CD4-positive, alpha-beta T cell treated with Interleukin-15 for 1 hour (primary cell): ENCODE results near the gene CEP55.
"Not testable (repeated sequence)": the region's sequence is repeated elsewhere in the genome, so short reads cannot be mapped to it uniquely, and the experiment has no call there.

Source experiments
- DNase-seq: peaks from one replicate; pipeline ENCODE4 v3.0.0-alpha.2; 2020

The CEP55 gene

DNA sequence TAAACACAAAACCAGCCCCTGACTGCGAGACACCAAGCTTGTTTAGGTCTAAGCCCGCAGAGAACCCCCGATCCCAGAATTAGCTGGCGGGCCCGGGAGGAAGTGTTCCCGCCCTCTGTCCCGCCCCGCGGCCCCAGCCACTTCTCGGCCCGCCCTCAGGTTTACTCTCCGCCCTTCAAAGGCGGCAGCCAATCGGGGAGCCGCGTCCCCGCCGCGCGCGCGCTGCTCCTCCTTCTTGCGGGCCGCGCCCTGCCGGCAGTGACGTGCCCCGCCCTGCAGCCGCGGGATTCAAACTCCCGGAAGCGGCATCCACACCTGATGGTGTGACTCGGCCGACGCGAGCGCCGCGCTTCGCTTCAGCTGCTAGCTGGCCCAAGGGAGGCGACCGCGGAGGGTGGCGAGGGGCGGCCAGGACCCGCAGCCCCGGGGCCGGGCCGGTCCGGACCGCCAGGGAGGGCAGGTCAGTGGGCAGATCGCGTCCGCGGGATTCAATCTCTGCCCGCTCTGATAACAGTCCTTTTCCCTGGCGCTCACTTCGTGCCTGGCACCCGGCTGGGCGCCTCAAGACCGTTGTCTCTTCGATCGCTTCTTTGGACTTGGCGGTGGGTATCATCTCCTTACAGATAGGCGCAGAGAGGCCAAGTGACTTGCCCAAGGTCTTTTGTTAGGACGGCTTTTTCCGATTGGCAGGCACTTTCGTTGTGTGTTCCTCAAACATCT is at the start of gene CEP55:
Gene CEP55, plus strand, starts transcription at position 291 of the 720 bp plus-strand sequence. CDS start 3,440 bp downstream, outside the sequence.
- DNase-seq, result peak; percentile 93

DNA sequence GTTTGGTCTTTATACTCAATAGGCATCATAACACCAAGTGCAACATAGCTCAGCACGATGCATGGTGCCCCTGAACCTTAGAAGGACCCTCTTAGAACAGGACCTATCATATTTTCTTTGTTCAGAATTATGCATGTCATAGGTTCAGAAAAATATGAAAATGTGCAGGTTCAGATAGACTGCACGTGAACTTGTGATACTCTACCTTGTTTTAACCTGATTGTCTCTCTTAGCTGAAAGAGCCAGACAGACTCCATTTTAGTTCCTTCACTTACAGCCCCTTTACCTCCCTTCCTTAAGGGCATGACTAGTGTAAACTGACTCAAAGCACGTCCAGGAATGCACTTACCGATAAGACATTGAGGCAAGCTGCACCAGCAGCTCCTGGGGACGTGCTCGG is 49.4 kb upstream of the CEP55 start:
- no peak for DNase-seq

DNA sequence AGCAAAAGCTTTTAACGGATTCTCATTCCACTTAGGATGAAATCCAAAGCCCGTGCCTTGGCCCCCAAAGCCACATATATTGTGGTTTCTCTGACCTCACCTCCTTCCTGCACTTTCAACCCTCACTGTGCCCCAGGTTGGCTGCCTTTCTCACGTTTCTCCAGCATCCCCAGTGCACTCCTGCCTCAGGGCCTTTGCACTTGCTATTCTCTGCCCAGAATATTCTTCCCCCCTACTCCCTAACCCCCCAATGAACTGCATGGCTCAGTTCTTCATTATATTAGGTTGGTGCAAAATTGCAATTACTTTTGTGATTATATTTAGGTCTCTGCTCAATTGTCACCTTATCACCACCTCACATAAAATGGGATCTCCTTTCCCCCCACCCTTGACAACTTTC is 48.4 kb upstream of the CEP55 start:
- DNase-seq, result no peak

DNA sequence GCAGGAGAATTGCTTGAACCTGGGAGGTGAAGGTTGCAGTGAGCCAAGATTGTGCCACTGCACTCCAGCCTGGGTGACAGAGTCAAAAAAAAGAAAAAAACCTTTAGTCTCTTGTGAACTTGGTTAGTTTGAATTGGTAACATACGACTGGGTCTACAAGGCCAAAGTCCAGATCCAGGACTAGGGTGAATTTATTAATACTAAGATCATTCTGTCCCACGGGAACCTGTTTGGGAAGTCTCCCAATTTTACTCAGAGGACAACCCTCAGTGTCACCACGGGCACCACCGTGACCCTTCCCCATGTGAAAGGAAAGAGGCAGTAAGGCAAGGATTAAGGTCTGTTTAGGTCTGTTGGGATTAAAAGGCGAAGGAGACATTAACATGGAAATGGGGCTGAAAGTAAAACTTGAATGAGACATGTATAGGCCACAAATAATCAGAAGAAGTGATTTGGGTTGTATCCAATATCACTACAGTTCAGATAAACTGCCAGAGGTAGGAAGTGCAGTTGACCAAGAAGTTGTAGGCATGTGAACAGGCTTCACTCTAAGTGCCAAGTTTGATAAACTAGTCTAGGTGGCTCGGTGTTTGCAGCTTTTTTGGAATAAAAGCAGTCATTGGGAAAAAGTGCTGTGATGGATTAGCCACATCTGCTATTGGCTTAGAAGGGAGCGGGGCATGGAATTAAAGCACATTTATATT is 45.0 kb upstream of the CEP55 start:
- no peak for DNase-seq

DNA sequence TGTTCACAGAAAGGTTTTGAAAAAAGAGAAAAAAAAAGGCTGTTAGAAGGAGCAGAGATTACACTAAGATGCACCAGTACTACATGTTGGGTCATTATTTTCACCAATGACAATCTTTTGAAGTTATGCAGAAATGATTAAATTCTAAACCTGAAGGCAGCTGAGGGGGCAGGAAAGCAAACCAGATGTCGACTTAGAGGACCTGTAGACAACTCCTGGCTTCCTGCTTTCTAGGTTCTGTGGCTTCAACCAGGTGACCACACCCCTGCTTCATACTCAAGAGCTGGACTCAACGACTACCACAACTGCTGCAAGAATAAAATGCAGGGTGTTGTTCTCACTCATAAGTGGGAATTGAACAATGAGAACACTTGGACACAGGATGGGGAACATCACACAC is 44.3 kb upstream of the CEP55 start:
- no peak for DNase-seq

DNA sequence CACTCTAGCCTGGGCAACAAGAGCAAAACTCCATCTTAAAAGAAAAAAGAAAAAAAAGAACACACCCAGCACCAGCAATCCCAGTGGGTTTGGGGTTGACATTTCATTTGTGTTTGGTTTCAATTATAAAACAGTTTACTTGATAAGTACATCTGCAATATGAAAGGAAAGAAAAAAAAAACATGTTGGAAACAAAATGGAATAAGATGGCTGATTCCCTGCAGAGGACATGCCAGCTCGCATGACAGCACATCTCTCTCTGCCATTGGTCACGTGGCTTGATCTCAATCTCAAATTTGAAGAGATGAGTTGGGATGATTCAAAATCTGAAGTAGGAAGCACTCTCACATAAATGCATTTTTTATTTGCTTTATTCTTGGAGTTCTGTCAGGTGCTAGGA is 42.3 kb upstream of the CEP55 start:
- no peak for DNase-seq

DNA sequence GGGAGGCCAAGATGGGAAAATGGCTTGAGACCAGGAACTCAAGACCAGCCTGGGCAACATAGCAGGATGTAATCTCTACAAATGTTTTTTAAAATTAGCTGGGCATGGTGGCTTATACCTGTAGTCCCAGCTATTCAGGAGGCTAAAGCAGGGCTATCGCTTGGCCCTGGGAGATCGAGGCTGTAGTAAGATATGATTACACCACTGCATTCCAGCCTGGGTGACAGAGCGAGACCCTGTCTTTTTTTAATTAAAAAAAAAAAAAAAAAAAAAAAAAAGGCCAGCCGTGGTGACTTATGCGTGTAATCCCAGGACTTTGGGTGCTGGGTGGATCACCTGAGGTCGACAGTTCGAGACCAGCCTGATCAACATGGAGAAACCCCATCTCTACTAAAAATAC is 41.7 kb upstream of the CEP55 start:
- DNase-seq, result no peak

DNA sequence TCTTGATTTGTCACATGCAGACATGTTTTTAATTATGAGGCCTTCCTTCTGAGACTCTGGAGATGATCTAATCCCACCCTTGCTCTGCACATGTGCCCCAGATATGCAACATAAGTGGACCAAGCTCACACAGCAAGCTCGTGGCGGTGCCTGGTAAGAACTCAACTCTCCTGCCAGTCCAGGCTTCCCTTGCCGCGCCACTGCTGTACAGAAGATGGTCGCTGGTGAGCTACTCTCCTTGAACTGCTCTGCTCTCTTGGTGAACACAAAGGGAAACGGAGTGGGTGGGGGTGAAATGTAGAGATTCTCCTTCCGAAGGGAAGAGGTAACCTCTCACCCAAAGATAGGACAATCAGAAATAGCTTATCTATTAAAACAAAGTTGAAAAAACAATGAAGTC is 39.9 kb upstream of the CEP55 start:
- no peak for DNase-seq

DNA sequence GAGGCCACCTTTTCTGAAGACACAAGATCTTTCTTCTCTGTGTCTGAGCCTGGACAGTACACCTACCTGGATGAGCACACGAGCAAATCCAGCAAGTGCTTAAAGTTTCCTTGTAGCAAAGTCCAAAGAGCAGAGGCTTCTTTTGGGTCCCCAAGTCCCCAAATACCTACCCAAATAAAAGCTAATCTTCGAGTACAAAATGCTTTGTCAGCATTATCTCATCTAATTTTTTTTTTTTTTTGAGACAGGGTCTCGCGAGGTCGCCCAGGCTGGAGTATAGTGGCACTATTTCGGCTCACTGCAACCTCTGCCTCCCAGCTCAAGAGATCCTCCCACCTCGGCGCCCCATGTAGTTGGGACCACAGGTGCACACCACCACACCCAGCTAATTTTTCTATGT is 38.9 kb upstream of the CEP55 start:
- no peak for DNase-seq

DNA sequence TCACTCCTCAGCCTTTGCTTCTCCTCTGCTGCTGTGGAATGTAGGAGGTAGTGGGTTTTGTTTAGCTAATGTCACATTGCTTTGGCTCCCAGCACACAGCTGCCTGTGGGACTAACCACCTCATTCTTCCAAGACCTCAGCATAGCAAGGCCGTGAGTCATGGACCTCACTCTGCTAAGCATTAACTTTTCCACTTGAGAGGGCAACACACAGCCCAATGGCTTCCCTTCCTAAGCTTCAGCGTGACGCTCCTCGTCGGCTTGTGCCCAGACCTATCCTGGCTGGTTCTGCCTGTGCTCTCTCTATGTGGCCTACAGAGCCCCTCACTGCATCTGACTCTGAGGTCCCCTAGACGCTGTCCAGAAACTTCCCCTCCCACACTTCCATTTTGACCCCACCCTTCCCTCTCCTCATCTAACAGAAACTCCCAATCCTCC is 37.6 kb upstream of the CEP55 start:
- DNase-seq, result no peak

DNA sequence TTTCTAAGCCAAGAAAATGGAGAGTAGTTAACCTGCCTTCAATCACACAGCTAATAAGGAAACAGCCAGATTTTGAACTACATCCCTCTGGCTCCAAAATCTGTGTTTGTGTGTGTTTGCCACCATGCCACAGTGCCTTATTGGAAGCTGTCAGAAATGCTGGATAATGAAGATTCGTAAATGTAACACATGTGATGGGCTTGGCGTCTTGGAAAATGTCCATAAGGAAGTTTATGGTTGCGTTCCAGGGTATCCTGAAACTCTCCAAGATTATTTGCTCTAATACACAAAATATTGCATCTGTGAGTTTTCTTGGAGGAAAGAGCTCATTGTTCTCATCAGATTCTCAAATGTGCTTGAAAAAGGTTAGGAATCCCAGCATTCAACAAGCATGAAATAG is 36.9 kb upstream of the CEP55 start:
- no peak for DNase-seq

DNA sequence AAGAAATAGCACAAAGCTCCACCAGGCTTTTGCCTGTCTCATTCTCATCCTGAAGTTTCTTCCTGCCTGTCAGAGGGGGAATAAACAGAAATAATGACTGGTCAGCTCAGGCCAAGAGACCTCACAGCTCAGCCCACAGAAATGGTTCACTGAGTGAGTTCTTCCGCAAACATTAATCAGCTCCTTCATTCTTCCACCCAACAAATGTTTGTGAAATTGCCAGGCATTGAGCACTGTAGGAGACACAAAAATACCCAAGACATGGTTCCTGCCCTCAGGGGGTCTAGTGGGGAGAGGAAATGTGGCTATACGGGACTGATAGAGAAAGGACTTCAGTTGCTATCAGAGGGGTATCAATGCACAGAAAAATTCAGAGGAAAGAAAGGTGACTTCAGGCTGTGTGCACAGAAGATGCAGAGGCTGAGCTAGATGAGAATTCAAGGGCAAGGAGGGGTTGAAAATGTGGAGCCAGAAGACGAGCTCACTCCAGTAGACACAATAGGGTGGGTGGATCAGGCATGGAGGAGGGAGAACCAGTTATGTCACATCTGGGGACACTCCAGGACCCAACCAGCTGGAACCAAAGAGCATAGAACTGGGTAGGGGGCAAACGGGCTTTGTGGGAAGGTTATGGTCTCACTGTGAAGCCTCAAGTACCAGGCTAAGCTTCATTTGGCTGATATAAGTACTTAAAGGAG is 35.2 kb upstream of the CEP55 start:
- no peak for DNase-seq

DNA sequence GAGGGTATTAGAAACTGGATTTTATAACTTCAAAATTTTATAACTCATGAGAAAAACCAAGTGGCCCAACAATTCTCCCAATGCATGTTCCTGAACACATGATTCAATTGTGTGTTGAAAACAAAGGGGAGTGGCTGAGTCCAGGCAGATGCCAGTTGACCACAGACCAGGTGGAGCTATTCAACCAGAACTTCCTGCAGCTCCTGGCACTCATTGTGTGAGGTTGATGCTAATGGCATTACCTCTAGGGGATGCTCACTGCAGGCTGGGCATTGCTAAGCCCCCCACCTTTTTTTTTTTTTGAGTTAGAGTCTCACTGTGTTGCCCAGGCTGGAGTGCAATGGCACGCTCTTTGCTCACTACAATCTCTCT is 34.6 kb upstream of the CEP55 start:
- DNase-seq, result no peak

DNA sequence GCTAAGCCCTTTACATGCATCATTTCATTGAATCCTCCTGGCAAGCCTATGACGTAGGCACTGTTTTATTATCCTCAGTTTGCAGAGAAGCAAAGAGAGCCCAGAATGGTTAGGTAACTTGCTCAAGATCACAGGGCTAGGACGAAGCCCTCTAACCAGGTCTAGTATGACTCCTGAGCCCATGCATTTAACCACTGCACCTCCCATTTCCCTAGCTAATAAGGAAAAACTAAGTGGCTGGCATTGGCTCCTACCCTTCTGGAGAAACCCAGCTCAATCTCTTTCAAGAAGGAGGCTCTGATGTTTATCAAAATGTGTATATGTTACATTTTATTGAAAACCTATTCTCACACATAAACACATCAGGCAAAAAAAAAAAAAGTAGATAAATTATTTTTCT is 34.0 kb upstream of the CEP55 start:
- DNase-seq, result no peak

DNA sequence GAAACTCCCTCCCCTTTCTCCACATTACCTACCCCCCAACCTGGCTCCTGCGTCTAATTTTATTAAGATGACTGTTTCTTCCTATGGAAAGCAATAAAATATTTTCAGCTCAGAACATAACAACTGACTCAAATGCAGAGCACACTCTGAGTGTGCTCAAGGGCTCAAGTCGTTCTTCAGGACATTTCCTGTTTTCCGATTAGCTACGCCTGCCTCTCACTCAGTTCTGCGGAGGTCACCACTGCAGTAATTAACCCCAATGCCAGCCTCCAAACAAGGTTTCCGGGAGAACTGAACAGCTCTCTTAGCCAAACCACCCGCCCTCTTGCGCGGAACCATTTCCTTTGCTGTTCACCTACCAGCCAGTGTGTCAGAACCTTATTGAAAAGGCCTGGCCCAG is 33.5 kb upstream of the CEP55 start:
- DNase-seq, result no peak

DNA sequence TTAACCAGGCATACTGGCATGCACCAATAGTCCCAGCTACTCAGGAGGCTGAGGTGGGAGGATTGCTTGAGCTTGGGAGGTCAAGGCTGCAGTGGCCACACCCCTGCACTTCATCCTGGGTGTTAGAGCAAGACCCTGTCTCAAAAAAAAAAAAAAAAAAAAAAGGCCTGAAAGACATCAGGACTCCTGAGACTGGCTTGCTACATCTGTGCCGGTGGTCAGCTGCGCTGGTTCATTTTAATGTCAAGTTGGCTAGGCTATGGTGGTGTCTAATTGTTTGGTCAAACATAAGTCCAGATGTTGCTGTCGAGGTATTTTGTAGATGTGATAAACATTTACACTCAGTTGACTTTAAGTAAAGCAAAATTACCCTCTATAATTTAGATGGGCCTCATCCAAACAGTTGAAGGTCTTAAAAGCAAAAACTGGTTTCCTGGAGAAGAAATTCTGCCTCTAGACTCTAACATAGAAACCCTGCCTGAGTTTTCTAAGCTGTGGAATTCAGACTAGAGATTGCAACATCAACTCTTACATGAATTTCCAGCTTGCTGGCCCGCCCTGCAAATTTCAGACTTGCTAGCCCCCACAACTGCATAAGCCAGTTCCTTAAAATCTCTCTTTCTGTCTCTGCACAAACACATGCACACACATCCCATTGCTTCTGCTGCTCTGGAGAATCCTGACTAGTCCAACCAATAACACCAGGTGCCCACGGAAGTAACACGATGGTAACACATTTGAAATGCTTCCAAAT is 32.5 kb upstream of the CEP55 start:
- no peak for DNase-seq

DNA sequence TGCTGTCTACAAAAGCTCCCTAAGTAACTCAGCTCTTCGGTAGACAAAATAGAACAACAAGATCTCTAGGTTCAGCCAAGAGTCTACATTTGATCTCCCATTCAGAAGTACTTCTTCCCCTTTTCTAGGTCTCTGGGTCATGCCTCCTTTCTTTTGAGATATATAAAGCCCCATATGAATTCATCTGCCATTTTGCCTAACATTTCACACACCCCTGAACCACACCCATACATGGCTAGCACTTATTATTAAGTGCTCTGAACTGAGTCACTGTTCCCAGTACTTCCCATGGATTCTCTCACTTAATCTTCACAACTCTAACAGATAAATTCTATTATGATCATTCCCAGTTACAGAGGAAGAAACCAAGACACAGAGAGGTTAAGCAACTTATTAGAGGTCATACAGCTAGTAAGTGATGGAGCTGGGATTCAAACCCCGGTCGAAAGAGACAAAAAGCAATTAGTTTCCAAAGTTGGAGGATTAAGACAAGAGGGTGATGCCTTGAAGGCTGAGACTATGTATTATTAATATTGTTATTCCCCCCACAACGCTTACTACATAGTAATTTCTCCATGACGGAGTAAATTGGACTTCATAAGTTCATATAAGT is 31.5 kb upstream of the CEP55 start:
- no peak for DNase-seq

DNA sequence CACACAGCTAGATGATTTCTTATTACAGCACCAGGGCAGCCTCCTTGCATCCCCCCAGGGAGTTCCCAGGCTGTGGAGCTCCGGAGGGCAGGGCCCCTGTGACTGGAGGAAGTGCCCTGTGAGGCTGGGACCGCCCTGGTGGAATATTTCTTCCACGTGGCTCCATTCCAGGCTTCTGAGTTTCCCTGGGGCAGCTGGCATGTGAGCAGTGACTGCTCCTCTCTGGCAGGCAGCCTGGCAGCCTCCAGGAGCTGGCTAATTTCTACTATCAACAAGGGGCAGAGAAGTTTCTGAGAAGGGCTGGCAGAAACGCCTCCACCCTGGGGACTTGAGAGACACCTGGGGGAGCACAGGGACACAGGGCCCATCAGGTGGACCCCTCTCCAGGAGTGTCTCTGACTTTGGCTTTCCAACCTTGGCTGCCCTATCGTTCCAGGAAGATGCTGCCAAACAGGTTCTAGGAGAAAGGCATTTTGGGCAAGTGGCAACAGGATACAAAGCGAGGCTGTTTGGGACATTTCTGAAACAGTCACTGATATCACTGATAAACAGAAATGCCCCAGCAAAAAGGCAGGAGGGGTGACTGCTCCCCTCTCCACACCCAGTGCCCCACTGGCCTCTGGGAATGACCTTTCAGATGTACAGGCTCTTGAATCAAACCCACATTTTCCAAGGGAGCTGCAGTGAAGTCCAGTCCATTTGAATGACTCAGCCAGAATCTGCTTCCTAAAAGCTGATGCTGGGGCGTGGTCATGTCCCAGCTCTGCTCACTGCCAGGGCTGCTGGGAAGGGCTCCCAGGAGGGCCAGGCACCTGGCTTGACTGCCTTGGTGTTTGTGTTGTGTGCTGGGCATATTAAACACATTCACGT is 30.4 kb upstream of the CEP55 start:
- DNase-seq, result no peak

DNA sequence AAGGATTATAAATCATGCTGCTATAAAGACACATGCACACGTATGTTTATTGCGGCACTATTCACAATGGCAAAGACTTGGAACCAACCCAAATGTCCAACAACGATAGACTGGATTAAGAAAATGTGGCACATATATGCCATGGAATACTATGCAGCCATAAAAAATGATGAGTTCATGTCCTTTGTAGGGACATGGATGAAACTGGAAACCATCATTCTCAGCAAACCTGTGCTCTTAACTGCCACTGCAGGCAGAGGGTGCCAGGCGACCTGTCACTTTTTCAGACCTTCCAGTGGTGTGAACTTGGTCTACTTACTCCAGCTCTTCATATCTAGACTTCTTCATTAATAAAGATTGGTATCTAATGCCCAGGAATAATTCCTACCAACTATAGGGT is 28.8 kb upstream of the CEP55 start:
- DNase-seq, result not testable (repeated sequence)

DNA sequence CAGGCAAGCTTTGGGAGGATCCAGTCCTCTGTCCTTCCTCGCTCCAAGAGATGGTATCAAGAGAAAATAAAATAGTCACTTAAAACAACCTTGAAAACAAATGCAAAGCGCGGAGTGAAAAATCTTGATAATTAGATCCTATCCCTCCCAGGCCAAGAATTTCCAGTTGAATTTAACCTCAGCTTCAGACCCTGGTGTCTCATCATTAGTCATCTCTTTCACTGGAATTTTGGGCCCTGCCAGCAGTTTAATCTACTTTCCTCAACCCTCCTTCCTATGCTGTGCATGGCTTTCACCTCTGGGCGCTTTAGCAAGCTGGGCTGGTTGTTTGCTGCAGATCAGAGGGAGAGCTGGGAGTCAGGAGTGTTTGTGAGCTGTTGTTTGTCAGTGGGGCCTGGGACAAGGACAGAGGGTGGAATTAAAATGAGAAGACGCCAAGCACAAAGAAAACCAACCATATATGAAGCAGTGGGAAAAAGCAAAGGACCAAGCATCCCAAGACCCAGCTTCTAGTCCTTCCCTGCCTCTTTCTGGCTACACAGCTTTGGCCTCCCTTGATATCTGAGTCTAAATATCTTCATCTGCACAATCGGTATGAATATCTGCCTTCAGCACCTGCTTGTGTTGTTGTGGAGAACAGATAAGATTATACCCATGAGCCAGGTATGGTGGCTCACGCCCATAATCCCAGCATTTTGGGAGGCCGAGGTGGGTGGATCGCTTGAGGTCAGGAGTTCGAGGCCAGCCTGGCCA is 27.8 kb upstream of the CEP55 start:
- DNase-seq, result no peak

DNA sequence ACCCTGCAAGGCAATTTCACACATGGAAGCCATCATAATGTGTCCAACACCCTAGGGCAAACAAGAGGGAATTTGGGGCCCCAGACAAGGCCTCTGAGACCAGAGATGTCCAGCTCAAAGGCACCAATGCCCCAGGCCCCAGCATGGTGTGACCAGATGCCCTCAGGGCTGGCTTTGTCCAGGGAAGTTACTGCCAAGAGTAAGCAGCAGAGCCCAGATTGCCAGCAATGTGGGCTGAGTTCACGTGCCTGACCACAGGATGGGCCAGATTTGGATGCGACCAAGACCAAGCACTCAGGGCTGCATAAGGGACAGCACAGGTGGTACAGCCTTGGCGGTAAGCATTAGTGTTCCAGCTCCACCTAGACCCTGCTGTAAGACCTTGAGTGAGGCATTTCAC is 27.0 kb upstream of the CEP55 start:
- DNase-seq, result no peak
